Cardiac septum (tissue), 1 donor: ENCODE results near the gene KRTDAP. TPM values are rescaled to one million over a fixed set of nuclear protein-coding genes. Genes with fewer than 3 reads are reported as not detected.

Experiments
- DNase-seq: peaks from one replicate; pipeline ENCODE4 v3.0.0-alpha.2; 2020; ENCODE audit warnings: low spot score
- intact Hi-C: fragments of 100-400 bp; cut with DNase I; formaldehyde crosslinking; loops from one replicate; pipeline ENCODE4 v1.14.0; 2022
- total RNA-seq: library from RNA; stranded (reverse); fragmentation: NEBNext Ultra II Directional; extraction: Animal tissue kit (Norgen Biotek cat#: 25700); gene quantifications from one replicate; pipeline ENCODE4 v1.2.1, GENCODE V29; 2021
- donor health status: DM: no; HTN: no; CAD: no.

The KRTDAP gene
- total RNA-seq, 1 donor from 2014 or later, result not detected

- intact Hi-C loops, result no loop called here
- no peak for DNase-seq
These were observed 24.1 kb upstream of the KRTDAP start for GRCh38 chr19:35514282-35514809.

- intact Hi-C loops, result no loop called here
- DNase-seq, result no peak
These were observed 23.5 kb upstream of the KRTDAP start, which contains the start of gene DMKN for GRCh38 chr19:35513628-35514281. TSS of gene DMKN (minus strand) at chr19:35513649. CDS start at chr19:35513475, 174 bp downstream.

- intact Hi-C loops, result no loop called here
- DNase-seq, result no peak
These were observed 22.8 kb upstream of the KRTDAP start for GRCh38 chr19:35512831-35513627.

GRCh38 chr19:35511337-35511736 lies 21.1 kb upstream of the KRTDAP start:
- DNase-seq, result no peak
- intact Hi-C loops, result no loop called here

GRCh38 chr19:35510626-35510964 lies 20.3 kb upstream of the KRTDAP start:
- intact Hi-C loops, result no loop called here
- no peak for DNase-seq

DNA sequence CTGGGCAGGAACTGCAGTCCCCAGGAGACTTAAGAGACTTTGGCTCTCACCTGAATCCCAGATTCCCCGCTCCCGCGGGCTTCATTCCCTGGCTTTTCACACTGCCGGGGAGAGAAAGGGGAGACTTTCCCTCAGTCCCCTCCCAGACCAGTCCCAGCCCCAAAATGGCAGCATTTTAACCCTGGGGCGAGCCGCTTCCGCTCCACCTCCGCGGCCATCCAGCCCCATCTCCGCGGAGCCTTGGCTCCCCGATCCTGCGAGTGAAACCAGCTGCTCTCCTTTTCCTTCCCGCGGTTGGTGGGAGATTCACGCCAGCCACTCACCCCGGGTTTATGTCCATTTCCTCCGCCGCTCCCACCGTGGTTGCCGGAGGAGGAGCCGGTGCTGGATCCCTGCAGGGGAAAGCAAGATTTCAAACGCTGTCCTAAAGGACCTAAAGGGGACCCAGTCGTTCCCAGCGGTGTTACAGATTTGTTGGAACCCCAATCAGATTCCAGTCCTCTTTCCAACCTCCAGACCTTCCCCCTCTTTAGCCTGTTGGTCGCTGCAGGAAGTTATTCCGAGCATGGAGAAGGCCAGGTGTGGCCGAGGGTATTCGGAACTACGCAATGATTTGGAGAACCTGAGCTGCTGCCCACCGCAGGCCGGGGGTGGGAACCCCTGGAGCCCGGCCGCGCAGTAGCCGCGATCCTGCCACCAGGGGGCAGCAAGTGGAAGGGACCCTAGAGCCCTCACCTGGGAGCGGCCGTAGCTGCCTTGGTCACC lies 19.8 kb upstream of the KRTDAP start:
- intact Hi-C loops, result no loop called here
- peak; percentile 82 for DNase-seq

- DNase-seq, result no peak
- intact Hi-C loops, result no loop called here
These were observed 18.9 kb upstream of the KRTDAP start for GRCh38 chr19:35509018-35509652.

- no peak for DNase-seq
These were observed 17.9 kb upstream of the KRTDAP start for GRCh38 chr19:35508129-35508528.

DNA sequence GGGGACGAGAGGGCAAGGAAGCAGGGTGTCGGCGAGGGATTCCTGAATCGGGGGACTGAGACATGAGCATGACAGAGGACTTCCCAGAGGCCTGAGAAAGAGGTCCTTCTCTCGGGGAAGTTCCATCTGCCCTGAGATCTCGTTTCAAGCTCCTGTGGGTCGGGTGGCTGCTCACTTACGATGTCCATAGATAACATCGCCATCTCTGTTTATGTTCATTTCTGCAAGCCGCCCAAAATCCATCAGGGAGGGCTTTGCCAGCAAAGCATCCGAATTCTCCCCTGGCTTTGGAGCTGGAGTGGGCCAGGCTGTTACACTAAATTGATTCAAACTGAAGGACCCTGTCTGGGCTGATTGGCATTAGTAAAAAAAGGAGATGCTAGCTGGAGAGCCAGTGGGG lies 17.3 kb upstream of the KRTDAP start:
- intact Hi-C loops, result no loop called here
- no peak for DNase-seq

More at GRCh38 chr19:35508129-35508528, 17.9 kb upstream of the KRTDAP start:
- intact Hi-C loops, result no loop called here

DNA sequence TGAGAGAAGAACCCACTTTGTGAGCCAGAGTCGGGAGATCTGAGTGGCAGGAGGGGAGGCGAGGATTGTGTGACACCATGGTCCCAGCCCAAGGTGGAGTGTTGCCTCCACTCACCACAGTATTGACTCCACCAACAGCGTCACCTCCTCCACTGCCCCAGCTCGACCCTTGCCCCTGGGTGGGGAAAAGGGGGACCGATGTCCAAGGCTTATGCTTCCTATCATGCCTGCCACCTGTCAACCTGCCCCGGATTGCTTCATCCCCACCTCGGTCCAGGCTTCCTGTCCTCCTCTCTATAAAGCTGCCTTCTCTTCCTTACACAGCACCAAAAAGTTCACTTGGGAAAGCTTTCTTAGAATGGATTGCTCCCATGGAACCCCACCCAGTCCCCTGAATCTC lies 15.7 kb upstream of the KRTDAP start:
- no peak for DNase-seq
- intact Hi-C loops, result no loop called here

- no peak for DNase-seq
- intact Hi-C loops, result no loop called here
These were observed 12.5 kb upstream of the KRTDAP start for GRCh38 chr19:35502751-35503150.

DNA sequence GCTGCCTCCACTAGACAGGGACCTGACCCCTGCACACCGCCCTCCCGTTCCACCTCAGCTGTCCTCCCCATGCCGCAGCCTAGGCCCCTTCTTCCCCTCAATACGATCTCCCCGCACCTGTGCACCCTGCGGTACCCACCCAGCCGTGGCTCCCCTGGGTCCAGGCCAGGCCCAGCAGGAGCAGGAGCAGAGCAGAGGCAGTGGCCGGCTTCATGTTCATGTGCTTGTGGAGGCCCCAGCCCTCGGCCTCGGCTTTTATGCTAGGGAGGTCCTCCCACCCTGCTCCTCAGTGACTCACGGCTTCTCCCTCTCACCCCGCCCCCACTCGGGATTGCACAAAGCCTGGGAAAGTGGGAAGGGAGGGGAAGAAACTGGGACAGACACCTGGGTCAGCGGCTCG lies 11.4 kb upstream of the KRTDAP start:
- no peak for DNase-seq
- intact Hi-C loops, result no loop called here

DNA sequence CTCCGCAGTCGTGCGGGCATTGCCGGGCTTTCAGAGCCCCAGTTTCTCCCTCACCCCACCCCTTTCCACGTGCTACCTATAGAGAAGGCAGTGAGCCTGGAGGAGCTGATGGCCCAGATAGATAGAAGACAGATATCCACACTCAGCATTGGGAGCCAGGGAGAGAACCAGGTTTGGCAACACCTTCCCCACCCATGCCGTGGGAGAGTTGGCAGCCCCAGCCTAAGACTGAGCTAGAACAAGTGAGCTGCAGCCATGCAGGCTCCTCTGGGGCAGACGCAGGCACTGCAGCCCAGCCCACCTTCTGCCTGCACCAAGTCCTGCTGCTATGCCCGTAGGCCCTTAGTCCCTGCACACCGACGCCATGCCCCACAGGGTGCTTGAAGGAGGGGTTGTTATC lies 10.3 kb upstream of the KRTDAP start:
- intact Hi-C loops, result no loop called here
- no peak for DNase-seq

GRCh38 chr19:35498984-35499527 lies 8.8 kb upstream of the KRTDAP start:
- intact Hi-C loops, result no loop called here
- DNase-seq, result no peak

- no peak for DNase-seq
- intact Hi-C loops, result no loop called here
These were observed 8.0 kb upstream of the KRTDAP start for GRCh38 chr19:35498220-35498619.

DNA sequence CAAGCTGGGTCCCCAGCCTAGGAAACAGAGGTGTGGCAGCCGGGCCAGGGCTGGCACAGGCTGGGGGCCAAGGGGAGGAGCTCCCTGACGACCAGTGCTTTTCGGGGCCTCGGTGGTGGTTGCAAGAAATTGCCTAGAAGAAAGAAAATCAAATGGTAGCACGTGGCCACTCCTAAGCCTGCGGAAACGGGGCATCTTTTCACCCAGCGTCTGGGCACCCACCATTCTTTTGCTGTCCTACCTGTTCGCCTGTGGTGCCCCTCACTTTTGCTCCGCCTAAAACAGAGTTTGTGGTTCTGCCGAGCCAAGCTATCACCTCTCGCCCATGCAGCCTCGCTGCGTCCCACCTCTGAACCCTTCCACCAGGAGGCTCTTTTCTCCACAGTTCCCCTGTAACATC lies 7.1 kb upstream of the KRTDAP start:
- intact Hi-C loops, result no loop called here

GRCh38 chr19:35495107-35496064 lies 5.1 kb upstream of the KRTDAP start:
- intact Hi-C loops, result loop anchor here (1.0 kb wide), 1 partner anchor 143 kb away; no protein-coding TSS in a partner anchor

More for the DNA sequence above, 7.1 kb upstream of the KRTDAP start:
- DNase-seq, result no peak

DNA sequence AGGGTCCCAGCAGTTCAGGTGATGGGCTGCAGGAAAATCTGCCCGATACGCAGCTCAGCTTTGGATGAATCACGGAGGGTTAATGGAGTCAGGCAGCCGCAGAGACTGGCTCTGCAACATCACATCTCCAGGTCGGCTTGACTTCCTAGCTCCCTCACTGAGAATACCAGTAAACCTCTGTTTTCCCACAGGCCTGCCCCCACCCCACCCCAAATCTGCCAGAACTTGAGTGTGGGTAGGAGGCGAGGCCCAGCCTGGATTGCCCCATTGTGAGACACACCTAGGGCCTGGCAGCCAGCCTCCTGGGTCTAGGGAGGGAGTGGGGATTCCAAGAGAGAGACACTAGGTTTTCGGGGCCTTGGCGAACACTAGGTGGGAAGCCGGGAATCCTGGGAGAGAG lies 3.7 kb upstream of the KRTDAP start:
- no peak for DNase-seq
- intact Hi-C loops, result no loop called here

More at GRCh38 chr19:35495107-35496064, 5.1 kb upstream of the KRTDAP start:
- peak; percentile 88 for DNase-seq
